Colon (tissue), 2 donors: ENCODE measurements around the gene MTRR.

Source experiments
- FAIRE-seq: peaks from 2 replicates; lab custom pipeline; 2012; peaks lifted over from hg19 to GRCh38; lab: Jason Lieb, UNC
- donor health status: control.
- donor health status: control.

MTRR gene

GRCh38 chr5:7868773-7869473 is at the start of gene MTRR, which contains the start of gene FASTKD3:
Gene MTRR (plus strand): TSS chr5:7869148. CDS start chr5:7870795, 1,647 bp downstream.
Gene FASTKD3 (minus strand): TSS chr5:7869031. CDS start chr5:7868083, 948 bp downstream.
- no peak for FAIRE-seq

GRCh38 chr5:7822449-7822848 is 46.5 kb upstream of the MTRR start:
- FAIRE-seq, result no peak

GRCh38 chr5:7823594-7823993 is 45.4 kb upstream of the MTRR start:
- FAIRE-seq, result no peak

GRCh38 chr5:7824995-7825394 is 44.0 kb upstream of the MTRR start:
- no peak for FAIRE-seq

- FAIRE-seq, result no peak
Observed at GRCh38 chr5:7825630-7826029, 43.3 kb upstream of the MTRR start.

GRCh38 chr5:7827610-7828009 is 41.3 kb upstream of the MTRR start:
- no peak for FAIRE-seq

- no peak for FAIRE-seq
Observed at GRCh38 chr5:7828269-7828668, 40.7 kb upstream of the MTRR start.

- no peak for FAIRE-seq
Observed at GRCh38 chr5:7834982-7835381, 34.0 kb upstream of the MTRR start.

GRCh38 chr5:7837403-7837802 is 31.5 kb upstream of the MTRR start:
- FAIRE-seq, result no peak

GRCh38 chr5:7842531-7842930 is 26.4 kb upstream of the MTRR start:
- FAIRE-seq, result no peak

GRCh38 chr5:7844901-7845300 is 24.0 kb upstream of the MTRR start:
- no peak for FAIRE-seq

- no peak for FAIRE-seq
Observed at GRCh38 chr5:7845557-7845956, 23.4 kb upstream of the MTRR start.

GRCh38 chr5:7846327-7846726 is 22.6 kb upstream of the MTRR start:
- no peak for FAIRE-seq

GRCh38 chr5:7848296-7848695 is 20.7 kb upstream of the MTRR start:
- no peak for FAIRE-seq

- no peak for FAIRE-seq
Observed at GRCh38 chr5:7849681-7850394, 19.1 kb upstream of the MTRR start.

GRCh38 chr5:7850395-7851239 is 18.3 kb upstream of the MTRR start, which contains the start of gene CFAP90:
Gene CFAP90 (minus strand): TSS chr5:7851133. CDS start chr5:7851021, 112 bp downstream.
- no peak for FAIRE-seq

GRCh38 chr5:7851240-7851592 is 17.7 kb upstream of the MTRR start:
- no peak for FAIRE-seq

GRCh38 chr5:7851617-7852289 is 17.2 kb upstream of the MTRR start:
- no peak for FAIRE-seq

- FAIRE-seq, result no peak
Observed at GRCh38 chr5:7852542-7852941, 16.4 kb upstream of the MTRR start.

GRCh38 chr5:7852988-7853387 is 16.0 kb upstream of the MTRR start:
- FAIRE-seq, result no peak

GRCh38 chr5:7855611-7856010 is 13.3 kb upstream of the MTRR start:
- FAIRE-seq, result no peak

GRCh38 chr5:7856855-7857254 is 12.1 kb upstream of the MTRR start:
- no peak for FAIRE-seq
